Thyroid gland (tissue), 4 donors: ENCODE data around the gene UGP2. TPM values are rescaled to one million over a fixed set of nuclear protein-coding genes. Genes with fewer than 3 reads are reported as not detected.

Experiments used
- DNase-seq, 2 donors: peaks; one replicate each; pipeline ENCODE4 v3.0.0-alpha.2; 2019
- H3K27ac ChIP-seq, 3 donors: fragments of 200-600 bp; sonication (generic); 1 replicate in 2 of 3; 2 replicates in 1 of 3; pipeline ENCODE4 v1.5.1; 2016 to 2019; ENCODE audit warnings: mild to moderate bottlenecking in 1 of 3, moderate library complexity in 1 of 3
- H3K27me3 ChIP-seq: fragments of 200-600 bp; sonication (generic); one replicate; pipeline ENCODE4 v1.5.1; 2019
- H3K36me3 ChIP-seq, 2 donors: fragments of 200-600 bp; sonication (generic); one replicate each; pipeline ENCODE4 v1.5.1; 2016 to 2019
- H3K4me1 ChIP-seq, 2 donors: fragments of 200-600 bp; sonication (generic); one replicate each; pipeline ENCODE4 v1.5.1; 2017 to 2019
- H3K4me3 ChIP-seq, 3 donors: fragments of 200-600 bp; sonication (generic); replicated peaks in 1 of 3; 1 replicate in 2 of 3; 2 replicates in 1 of 3; pipeline ENCODE4 v1.5.1; 2016; ENCODE audit warnings: mild to moderate bottlenecking in 1 of 3
- H3K9me3 ChIP-seq: fragments of 200-600 bp; sonication (generic); one replicate; pipeline ENCODE4 v1.5.1; 2017
- POLR2A ChIP-seq, 2 donors: fragments of 450-650 bp; IDR thresholded peaks; one replicate each; pipeline ENCODE4 v1.6.1; 2017; ENCODE audit warnings: antibody characterized with exemption in 2 of 2, mild to moderate bottlenecking in 2 of 2, moderate library complexity in 1 of 2
- WGBS, 2 donors: methylation state at CpG; one replicate each; pipeline ENCODE4 v1.1.5; 2017; 5-methylcytosine and 5-hydroxymethylcytosine counted together
- intact Hi-C: fragments of 100-400 bp; cut with DNase I; formaldehyde crosslinking; loops from one replicate; pipeline ENCODE4 v1.15.1; 2023
- total RNA-seq, 4 donors: library from RNA; depleted of rRNA; stranded (reverse); fragments of >200 nt; gene quantifications; one replicate each; pipeline ENCODE4 v1.2.3, GENCODE V29; 2016
- TF ChIP-seq, protein P1 (sequence below), 6 experiments: fragments of 200-600 bp in 3 of 6; fragments of 450-650 bp in 3 of 6; sonication (generic) in 3 of 6; IDR thresholded peaks; one replicate each; pipeline ENCODE4 v1.5.1; 2016 to 2019; ENCODE audit warnings: antibody characterized with exemption in 6 of 6, mild to moderate bottlenecking in 2 of 6, inconsistent platforms in 1 of 6, moderate library complexity in 1 of 6

Gene UGP2
- total RNA-seq, 4 donors from 2014 or later: 120 to 140 (median 133) TPM

GRCh38 chr2:63840081-63840784 lies 1.5 kb upstream of the UGP2 start:
- no peak for DNase-seq
- H3K4me3 ChIP-seq: peak overlapping the region; percentile 60 to 91 (median 88)
- TF ChIP-seq, protein P1, sequence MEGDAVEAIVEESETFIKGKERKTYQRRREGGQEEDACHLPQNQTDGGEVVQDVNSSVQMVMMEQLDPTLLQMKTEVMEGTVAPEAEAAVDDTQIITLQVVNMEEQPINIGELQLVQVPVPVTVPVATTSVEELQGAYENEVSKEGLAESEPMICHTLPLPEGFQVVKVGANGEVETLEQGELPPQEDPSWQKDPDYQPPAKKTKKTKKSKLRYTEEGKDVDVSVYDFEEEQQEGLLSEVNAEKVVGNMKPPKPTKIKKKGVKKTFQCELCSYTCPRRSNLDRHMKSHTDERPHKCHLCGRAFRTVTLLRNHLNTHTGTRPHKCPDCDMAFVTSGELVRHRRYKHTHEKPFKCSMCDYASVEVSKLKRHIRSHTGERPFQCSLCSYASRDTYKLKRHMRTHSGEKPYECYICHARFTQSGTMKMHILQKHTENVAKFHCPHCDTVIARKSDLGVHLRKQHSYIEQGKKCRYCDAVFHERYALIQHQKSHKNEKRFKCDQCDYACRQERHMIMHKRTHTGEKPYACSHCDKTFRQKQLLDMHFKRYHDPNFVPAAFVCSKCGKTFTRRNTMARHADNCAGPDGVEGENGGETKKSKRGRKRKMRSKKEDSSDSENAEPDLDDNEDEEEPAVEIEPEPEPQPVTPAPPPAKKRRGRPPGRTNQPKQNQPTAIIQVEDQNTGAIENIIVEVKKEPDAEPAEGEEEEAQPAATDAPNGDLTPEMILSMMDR (IDR thresholded peaks at IDR 0.05): no peak
- TF ChIP-seq POLR2A (IDR thresholded peaks at IDR 0.05): no peak
- peak overlapping the region in 2 of 3 donors; percentile 79 to 98 for H3K27ac ChIP-seq
- H3K9me3 ChIP-seq: no peaks in the 10 kb centered on the region
- intact Hi-C loops: no loop called here
- WGBS, 2 donors: 12 to 14% methylated on average over 20 to 23 of the region's 24 CpGs
- H3K36me3 ChIP-seq: no peaks in the 10 kb centered on the region
- H3K27me3 ChIP-seq: no peaks in the 10 kb centered on the region
- H3K4me1 ChIP-seq: peaks cover 11 to 24% of the 10 kb centered on the region in 2 donors

DNA sequence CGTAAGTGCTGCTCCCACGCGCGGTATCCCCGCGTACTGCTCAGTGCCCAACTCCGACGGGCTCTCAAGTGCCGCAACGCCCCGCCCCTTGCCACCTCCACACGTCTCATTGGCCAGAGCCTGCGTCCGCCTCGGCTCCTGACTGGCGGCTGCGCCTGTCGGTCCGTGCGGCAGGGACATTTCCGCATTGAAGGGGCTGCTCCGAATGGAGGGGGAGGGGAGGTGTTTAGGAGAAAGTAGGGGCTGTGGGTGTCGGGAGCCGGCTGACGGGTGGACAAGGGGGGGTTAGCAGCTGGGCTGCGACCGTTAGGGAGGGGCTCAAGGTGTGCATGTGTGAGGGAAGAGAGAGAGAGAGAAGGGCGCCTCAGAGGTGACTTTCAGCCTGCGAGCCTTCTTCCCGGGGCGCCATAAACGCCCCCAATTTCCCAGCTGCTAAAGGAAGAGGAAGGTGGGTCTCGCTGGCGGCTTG lies 877 bp upstream of the UGP2 start:
- no peaks in the 10 kb centered on the region for H3K36me3 ChIP-seq
- peak overlapping the region; percentile 91 to 98 (median 95) for H3K27ac ChIP-seq
- H3K27me3 ChIP-seq: no peaks in the 10 kb centered on the region
- intact Hi-C loops: no loop called here
- H3K4me3 ChIP-seq: peak overlapping the region; percentile 61 to 91 (median 88)
- WGBS, 2 donors: 1% methylated on average over 14 to 34 of the region's 34 CpGs
- TF ChIP-seq, protein P1 (IDR thresholded peaks at IDR 0.05): peak in 1 of 6 experiments; percentile 11
- peak; percentile 94 to 100 for TF ChIP-seq POLR2A (IDR thresholded peaks at IDR 0.05)
- peak; percentile 99 to 100 for DNase-seq
- peaks cover 11 to 28% of the 10 kb centered on the region in 2 donors for H3K4me1 ChIP-seq
- no peaks in the 10 kb centered on the region for H3K9me3 ChIP-seq

DNA sequence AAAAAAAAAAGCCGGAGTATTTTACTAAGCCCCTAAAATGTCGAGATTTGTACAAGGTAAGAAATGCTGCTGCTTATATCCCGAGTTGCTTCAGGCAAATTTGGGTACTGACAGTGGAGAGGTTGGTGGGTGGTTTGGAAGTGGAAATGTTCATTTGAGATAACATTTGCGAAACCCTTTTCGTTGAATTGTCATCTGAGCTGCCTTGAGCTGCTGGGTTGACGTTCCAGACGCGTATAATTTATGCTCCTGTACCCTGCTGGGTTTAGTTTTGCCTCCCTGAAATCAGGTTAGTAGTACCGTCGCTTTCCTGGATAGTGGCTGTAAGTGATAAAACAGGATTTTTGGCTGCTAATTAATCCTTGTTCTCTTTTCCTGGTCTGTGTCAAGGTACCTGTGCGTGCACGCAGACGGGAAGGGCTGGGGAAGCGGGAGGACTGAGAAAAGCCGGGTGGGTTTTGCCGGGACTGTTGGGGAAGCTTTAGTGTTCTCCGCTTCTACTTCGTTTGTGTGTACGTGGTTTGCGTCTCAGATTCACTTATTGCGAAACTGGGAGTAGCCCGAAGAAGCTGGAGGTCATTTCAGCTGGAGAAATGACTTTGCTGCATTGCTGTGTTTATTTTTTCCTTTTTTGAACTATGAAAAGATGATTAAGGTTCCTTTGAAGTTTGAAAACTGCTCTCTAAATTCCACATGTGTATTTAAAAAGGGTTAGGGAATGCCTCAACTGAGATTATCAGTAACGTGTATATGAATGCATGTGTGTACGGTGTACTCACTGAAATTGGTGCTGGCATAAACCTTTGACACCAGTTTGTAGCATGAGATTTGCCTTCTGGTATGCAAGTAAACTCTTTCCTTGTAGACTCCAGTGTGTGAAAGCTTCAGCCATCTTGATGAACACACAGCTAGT lies 709 bp downstream of the UGP2 start:
- peak; percentile 22 to 31 for DNase-seq
- peak in 1 of 2 donors; percentile 43 for TF ChIP-seq POLR2A (IDR thresholded peaks at IDR 0.05)
- TF ChIP-seq, protein P1 (IDR thresholded peaks at IDR 0.05): no peak
- Histone ChIP-seq H3K9me3 (no peaks in the 10 kb centered on the region), H3K36me3 (no peaks in the 10 kb centered on the region), H3K4me1 (peaks cover 11 to 34% of the 10 kb centered on the region in 2 donors), H3K4me3 (peak overlapping the region; percentile 0 to 91 (median 61)), H3K27me3 (no peaks in the 10 kb centered on the region), H3K27ac (peak overlapping the region; percentile 91 to 98 (median 95))
- intact Hi-C loops: no loop called here
- 4% methylated on average over 24 of the region's 24 CpGs for WGBS, 2 donors

DNA sequence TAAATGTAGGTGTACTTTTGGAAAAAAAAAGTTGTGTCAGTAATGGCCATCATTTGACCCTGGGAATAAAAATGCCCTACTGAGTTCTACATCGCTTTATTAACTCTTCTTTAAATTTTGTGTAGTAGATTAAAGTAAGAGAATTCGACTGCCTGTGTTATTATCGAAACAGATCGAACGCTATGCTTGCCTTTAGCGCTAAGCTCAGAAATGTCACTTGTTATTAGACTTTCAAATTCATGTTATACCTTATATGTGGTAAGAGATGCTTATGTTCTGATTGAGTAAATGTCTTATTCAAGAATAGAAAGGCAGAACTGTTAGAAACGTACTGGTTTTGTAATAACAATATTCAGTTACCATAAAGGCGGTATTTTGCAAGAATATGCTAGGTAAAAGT lies 1.4 kb downstream of the UGP2 start:
- Histone ChIP-seq H3K36me3 (no peaks in the 10 kb centered on the region), H3K27me3 (no peaks in the 10 kb centered on the region), H3K4me1 (peaks cover 11 to 34% of the 10 kb centered on the region in 2 donors), H3K4me3 (peak overlapping the region; percentile 0 to 91 (median 61)), H3K9me3 (no peaks in the 10 kb centered on the region), H3K27ac (peak overlapping the region in 1 of 3 donors; percentile 98)
- 63 to 68% methylated on average over 8 of the region's 8 CpGs for WGBS, 2 donors
- intact Hi-C loops: no loop called here
- no peak for TF ChIP-seq POLR2A (IDR thresholded peaks at IDR 0.05)
- TF ChIP-seq, protein P1 (IDR thresholded peaks at IDR 0.05): no peak
- no peak for DNase-seq
